Measurements from ENCODE around the gene AMDHD2.
"Not testable (repeated sequence)": the region's sequence is repeated elsewhere in the genome, so short reads cannot be mapped to it uniquely, and the experiment has no call there.

The AMDHD2 gene

DNA sequence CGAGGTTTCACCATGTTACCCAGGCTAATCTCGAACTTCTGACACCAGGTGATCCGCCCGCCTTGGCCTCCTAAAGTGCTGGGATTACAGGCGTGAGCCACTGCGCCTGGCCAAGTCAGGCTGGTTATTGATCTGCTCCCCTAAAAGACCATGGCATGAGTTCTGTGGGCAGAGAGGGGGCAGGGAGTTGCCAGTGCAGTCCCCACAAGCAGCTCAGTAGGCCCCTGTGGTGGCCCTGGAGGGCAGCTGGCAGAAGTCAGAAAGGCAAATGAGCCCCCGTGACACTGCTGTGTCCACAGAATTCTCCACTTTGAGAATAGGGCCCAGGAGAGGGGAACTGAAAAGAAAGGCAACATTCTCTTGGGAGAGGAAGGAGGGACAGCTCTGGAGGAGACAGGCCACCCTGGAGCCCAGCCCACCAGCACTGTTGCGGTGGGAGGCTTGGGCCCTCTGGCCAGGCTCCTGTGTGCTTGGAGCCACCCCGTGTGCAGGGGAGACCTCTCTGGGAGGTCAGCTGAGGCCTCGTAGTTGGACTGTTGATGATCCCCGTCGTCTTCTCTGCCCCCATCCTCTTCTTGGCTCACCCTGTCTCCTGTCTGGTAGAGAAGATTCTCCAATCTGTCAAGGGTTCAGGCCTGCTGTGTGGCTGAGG, 2.1 kb upstream of the AMDHD2 start:
- no peak for DNase-seq (ENCODE audit: low read depth in 2 of 2)

DNA sequence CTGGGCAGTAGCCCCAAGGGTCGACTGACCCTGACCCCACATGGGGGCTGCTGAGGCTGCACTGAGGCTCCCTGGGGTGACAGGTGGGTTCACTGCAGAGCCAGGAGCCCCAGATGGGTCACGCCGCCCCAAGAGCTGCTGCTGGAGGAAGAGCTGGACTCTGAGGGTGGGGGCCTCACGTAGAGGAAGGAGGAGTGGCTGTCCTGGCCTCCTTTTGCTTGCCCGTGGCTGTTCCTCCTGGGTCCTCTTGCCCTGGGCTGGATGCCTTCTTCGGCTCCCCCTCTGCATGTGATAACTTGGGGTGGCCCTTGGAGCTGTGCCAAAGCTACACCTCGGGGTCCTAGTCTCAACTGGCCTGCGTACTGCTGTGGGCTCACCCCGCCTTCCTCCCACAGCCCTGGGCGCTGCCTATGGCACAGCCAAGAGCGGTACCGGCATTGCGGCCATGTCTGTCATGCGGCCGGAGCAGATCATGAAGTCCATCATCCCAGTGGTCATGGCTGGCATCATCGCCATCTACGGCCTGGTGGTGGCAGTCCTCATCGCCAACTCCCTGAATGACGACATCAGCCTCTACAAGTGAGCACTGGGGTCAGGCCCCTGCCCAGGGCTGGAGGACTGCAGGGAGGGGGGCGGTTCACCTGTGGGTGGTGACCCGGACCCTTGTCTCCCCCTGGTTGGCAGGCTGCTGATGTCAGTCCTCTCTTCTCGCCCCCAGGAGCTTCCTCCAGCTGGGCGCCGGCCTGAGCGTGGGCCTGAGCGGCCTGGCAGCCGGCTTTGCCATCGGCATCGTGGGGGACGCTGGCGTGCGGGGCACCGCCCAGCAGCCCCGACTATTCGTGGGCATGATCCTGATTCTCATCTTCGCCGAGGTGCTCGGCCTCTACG, 1.1 kb upstream of the AMDHD2 start:
- DNase-seq (ENCODE audit: low read depth in 2 of 2) = no peak

DNA sequence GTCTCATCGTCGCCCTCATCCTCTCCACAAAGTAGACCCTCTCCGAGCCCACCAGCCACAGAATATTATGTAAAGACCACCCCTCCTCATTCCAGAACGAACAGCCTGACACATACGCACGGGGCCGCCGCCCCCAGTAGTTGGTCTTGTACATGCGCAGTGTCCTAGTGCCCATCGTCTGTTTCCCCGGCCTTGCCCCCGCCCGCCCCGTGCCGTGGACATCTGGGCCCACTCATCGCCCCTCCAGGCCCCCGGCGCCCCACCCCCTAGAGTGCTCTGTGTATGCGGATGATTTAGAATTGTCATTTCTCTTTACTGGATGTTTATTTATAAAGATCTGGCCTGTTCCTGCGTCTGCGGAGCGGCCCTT, 475 bp upstream of the AMDHD2 start:
- no peak for DNase-seq (ENCODE audit: low read depth in 2 of 2)

DNA sequence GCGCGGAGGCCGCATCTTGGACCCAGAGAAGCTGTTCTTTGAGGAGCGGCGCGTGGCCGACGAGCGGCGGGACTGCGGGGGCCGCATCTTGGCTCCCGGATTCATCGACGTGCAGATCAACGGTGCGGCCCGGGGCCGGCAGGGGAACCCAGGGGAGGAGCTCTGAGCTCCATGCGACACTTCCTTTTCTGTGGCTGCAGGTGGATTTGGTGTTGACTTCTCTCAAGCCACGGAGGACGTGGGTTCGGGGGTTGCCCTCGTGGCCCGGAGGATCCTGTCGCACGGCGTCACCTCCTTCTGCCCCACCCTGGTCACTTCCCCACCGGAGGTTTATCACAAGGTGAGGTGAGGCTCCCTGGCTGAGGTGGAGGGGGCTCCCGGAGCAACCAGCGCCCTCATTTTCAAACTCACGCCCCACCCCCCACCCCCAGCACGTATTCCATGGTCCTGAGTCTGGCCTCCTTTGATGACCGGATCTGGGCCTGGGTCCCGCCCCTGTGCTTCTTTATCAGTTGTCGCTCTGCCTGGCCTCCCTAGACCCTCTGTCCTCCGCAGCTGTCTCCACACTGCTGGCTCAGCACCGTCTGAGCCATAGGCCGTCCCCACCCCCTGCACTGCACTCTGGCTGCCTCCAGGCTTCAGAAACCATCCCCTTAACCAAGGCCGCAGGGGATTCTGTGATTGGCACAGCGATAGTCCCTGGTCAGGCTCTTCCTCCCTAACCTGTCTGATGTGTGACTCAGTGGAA, 787 bp downstream of the AMDHD2 start:
- DNase-seq (ENCODE audit: low read depth in 2 of 2) = peak in 1 of 2 donors; percentile 29

DNA sequence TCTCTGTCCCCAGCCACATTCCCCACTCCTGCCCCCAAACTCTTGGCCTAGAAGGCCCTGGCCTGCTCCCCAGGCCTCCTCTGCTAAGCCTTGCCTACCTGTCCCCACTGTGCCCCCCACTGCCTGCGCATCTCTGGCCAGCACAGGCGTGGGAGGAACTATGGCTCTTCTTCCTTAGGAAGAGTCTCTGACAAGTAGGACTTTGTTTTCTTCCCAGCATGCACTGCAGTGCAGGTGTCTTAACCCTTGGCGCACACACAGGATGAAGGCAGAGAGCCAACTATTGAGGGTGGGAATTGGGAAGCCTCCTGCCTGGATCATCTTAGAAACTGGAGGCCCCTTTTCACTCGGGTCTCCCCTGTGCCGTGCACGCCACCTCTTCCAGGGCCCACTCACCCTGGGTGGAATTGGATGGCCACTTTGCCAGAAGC, 3.6 kb downstream of the AMDHD2 start:
- no peak for DNase-seq (ENCODE audit: low read depth in 2 of 2)

DNA sequence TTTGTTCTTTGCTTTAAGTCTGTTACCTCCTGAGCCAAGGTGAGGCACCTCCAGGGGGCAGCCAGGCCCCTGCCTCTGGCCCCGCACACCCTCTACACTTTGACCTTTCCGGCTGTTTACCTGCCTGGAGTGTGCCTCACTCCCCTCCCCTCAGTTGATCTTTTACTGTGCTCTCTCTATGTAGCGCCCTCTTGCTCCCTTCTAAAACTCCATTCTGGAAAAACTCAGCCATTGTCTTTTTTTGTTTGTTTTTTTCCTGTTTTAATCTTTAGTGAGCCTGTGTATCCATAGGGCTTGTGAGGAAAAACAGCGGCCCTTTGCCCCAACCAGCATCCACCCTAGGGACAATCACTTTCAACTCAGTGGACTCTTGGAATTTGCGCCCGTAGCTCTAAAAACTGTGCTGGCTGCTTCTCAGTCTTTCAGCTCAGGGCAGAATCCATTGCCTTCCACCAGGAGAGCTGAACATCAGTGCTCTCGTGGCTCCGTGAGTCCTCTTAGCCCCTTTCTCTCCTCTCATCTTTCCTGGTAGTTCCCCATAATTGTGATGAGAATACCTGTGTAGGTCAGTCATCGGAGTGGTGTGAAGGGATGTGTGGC, 4.3 kb downstream of the AMDHD2 start:
- DNase-seq (ENCODE audit: low read depth in 2 of 2) = no peak

DNA sequence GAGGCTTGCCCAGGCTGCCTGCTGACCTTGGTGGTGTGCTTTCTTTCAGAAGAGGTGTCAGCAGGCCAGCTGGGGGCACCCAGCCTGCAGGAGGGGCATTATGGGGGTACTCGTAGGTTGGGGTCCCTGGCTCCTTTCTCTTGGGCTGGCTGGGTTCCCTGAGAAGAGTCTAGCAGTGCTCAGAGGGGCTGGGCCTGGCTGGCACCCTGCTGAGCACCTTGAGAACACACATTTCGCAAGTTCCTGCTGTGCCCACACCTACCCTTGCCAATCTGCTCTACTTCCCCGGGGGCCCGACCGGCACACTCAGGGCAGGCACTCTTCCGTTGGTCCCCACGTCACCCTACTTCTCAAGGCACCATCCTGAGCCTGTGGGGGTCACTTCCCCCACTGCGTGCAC, 6.0 kb downstream of the AMDHD2 start:
- DNase-seq (ENCODE audit: low read depth in 2 of 2) = no peak

DNA sequence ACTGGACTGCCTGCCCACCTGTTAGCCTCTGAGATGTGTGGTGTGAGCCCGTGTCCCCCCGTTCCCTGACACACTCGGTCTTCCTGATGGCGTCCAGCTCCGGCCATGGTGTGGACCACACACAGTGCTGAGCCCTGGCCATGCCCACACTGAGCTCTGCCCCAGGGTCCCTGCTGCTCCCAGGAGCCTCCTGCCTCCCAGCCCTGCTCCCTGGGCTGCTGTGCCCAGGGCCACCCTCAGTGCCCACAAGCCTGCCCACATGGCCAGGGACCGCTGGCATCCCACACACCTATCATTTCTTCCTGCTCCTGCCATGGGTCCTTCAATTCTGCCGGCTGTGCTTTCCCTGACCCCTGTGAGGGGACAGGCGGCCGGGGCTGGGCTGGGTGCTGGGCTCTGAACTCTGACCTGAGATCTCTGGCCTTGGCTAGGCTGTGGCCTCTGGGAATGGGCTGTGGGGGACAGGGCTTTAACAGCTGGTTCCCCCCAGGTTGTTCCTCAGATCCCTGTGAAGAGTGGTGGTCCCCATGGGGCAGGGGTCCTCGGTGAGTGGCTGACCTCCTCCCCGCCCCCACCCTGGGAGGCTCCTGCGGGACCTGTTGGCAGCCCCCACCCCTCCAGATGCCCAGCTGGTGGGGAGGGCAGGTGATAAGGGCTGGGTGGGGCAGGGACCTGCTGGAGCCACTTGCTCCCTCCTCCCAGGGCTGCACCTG, 7.1 kb downstream of the AMDHD2 start:
- no peak for DNase-seq (ENCODE audit: low read depth in 2 of 2)

DNA sequence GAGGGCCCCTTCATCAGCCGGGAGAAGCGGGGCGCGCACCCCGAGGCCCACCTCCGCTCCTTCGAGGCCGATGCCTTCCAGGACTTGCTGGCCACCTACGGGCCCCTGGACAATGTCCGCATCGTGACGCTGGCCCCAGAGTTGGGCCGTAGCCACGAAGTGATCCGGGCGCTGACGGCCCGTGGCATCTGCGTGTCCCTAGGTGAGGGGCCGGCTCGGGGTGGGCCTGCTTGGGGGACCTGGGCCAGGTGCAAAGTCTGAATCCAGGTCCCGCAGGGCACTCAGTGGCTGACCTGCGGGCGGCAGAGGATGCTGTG, 7.6 kb downstream of the AMDHD2 start:
- no peak for DNase-seq (ENCODE audit: low read depth in 2 of 2)

DNA sequence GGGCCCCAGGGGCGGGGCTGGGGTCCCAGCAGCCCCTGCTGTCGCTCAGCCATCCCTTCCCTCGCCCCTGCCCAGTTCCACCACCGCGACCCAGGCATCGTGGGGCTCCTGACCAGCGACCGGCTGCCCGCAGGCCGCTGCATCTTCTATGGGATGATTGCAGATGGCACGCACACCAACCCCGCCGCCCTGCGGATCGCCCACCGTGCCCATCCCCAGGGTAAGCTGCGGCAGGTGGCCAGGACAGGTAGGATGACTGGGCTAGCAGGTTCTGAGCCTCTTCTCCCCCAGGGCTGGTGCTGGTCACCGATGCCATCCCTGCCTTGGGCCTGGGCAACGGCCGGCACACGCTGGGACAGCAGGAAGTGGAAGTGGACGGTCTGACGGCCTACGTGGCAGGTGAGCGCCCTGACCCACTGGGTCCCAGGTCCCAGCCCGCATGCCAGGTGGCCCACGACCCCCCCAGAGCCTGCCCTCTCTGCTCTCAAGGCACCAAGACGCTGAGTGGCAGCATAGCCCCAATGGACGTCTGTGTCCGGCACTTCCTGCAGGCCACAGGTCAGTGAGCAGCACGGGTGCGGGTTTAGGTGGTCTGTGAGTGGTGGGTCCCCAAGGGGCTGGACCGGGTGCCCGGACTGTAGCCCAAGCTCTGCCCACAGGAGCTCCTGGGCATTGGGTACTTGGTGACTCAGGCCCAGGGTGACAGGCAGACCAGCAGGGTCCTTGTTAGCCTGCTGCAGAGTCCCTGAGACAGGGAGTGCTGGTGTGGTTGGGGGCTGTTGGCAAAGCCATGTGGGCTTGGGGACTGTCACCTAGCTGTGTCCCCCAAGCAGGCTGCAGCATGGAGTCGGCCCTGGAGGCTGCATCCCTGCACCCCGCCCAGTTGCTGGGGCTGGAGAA, 8.2 kb downstream of the AMDHD2 start:
- DNase-seq (ENCODE audit: low read depth in 2 of 2) = no peak

DNA sequence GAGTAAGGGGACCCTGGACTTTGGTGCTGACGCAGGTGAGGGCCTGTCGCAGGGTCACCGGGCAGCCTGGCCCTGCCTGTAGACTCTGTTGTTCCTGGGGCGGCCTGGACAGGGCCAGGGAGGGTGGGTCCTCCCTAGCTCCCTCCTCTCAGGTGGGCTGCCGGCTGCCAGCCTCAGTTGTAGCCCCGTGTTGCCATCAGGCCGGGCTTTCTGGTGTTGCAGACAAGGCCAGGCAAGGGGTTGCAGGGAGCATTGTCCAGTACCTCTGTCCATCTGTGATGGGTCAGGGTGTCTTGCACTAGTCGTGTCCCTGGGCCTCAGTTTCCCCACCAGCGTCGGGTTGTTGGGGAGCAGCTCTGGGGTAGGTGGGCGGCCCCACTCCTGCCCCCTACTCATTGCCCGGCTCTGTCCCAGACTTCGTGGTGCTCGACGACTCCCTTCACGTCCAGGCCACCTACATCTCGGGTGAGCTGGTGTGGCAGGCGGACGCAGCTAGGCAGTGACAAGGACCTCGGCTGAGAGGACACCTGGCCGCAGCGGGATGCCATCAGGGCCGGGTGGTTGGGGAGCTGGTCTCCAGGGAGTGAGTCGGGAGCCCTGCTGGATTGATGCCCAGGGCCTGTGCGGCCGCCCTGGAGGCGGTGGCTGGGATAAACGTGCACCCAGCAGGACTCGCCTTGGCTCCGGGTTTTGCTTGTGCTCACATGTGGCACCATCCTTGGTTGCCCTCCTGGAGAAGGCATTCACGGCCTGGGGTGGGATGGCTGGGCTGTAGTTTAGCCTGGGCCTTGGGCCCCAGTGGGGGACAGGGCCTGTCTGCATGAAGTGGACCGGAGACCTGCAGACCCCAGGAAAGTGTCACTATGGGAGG, 9.1 kb downstream of the AMDHD2 start:
- DNase-seq (ENCODE audit: low read depth in 2 of 2) = no peak

DNA sequence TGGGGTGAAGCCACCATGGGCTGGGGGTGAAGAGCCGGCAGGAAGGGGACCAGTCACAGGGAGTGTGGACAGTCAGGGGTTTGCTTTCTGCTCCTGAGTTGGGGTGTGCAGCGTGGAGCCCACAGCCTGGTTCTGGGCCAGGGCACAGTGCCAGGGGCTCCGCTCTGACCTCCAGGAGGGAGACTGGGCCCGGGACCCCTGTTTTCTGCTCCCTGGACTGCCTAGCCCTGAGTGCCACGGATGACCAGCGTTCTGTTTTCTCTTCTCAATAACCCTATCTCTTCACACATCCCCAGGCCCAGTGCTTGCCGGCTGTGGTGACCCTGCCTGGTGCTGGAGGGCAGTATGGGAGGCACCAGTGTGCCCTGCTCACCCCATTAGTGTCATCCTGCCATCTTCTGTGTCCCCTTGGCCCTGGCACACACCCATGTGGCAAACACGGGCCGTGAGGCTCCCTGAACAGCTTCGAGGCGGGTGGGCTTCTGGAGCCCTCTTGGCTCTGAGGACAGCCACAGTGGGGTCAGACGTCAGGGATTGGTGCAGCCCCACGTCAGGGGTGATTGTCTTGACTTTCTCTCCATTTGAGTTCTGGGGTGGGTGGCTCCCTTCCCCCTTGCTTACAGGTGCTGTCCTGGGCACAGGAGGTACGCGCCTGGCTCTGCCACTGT, 9.9 kb downstream of the AMDHD2 start:
- no peak for DNase-seq (ENCODE audit: low read depth in 2 of 2)

DNA sequence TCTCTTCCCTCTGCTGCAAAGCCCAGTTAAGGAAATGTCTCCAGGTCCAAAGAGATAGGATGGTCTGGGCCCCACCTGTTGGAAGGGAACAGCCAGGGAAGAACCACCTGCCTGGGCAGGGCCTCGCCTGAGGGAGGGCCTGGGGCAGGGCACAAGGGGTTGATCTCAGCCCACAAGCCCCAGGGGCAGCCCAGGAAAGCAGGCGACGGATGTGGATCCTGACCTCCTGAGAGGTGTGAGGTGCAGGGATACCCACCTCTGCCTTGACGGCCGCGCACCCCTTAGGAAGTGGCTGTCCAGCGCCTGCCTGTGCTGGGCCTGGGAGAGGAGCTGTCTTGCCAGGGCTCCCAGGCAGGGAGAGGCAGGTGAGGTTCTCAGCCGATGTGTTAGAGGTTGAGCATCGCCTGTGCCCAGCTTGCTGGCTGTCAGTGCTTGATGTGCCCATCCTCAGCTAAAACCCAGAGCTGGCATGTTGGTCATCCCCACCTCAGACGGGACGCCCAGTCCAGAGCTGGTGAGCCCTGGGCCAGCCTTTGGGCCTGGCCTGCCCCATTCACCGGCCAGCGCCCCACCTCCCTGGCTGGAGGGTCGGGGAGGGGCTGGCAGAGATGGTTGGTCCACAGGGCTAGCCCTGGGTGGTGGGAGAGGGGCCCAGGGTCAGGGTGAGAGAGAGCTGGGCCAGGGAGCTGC, 10.6 kb downstream of the AMDHD2 start:
- DNase-seq (ENCODE audit: low read depth in 2 of 2) = no peak

DNA sequence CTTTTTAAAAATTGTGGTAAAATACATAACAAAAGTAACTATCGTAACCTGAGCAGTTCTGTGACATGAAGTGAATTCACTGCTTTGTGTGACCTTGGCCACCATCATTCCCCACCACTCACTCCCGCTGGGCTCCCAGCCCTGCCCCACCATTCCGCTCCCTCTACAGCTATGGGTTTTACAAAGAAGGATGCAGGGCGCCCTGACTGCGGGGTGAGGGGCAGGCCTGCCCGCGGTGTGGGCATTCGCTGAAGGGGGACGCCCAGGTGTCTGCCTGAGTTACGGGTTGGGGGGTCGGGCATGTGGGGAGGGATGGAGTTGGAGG, 11.2 kb downstream of the AMDHD2 start, which contains the start of gene CEMP1:
TSS of gene CEMP1 (minus strand) at position 38 of the 325 bp plus-strand sequence. CDS start 335 bp downstream, outside the sequence.
- DNase-seq (ENCODE audit: low read depth in 2 of 2) = no peak

DNA sequence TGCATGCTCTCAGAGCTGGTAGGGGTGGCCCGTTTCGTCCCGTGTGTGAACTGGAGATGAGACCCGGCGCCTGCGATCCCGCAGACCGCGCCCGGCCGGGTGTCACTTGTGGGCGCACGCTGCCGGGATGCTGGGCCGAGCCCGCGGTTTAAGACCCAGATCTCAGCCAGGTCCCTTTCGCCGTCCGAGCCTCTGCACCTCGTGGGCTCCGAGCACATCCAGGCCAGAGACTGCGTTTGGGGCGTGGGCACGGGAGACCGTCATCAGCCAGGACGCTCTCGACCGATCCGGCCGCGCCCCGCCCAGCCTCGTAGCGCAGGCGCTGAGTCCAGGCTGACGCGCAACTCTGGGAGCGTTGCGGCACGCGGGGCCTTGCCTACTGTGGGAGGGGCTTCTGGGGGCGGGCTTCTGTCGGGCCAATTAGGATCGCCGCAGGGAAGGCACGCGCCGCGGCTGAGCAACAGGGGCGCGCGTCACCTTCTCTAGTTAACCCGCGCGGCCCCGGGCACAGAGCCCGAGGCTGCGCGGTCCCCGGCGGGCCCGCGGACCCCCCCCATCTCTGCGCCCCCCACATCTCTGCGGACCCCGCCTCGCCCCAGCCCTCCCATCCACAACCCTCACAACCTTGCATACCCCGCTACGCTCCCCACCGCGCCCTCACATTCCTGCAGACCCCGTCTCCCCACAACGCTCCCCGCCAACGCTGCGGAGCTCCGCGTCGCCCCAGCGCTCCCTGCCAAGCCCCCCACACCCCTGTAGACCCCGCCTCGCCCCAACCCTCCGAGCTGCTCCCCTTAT, 11.7 kb downstream of the AMDHD2 start:
- peak; percentile 92 to 94 for DNase-seq (ENCODE audit: low read depth in 2 of 2)

DNA sequence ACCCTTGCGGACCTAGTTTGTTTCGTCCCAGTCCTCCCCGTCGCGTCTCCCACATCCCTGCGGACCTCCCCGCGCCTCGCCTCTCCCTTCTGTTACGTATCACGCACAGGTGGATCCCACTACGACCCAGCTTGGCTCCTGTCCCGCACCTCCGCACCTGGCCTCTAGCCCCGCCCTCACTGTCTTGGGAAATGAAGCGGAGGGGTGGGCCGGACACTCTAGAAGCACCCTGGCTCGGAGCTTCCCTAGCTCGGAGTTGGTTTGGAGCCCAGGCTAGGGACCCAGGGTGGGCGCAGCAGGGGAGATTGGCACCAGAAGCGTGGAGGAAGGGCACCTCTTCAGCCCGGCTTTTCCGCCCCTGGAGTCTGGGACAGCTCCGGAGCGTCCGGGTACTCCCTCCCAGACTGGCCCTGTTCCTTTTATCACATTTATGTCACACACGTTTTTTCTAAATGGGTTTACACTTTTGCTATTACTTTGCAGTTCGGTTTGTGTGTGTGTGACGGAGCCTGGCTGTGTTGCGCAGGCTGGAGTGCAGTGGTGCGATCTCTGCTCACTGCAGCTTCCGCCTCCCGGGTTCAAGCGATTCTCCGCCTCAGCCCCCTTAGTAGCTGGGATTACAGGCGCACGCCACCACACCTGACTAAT, 12.4 kb downstream of the AMDHD2 start:
- peak in 1 of 2 donors; percentile 38 for DNase-seq (ENCODE audit: low read depth in 2 of 2)

DNA sequence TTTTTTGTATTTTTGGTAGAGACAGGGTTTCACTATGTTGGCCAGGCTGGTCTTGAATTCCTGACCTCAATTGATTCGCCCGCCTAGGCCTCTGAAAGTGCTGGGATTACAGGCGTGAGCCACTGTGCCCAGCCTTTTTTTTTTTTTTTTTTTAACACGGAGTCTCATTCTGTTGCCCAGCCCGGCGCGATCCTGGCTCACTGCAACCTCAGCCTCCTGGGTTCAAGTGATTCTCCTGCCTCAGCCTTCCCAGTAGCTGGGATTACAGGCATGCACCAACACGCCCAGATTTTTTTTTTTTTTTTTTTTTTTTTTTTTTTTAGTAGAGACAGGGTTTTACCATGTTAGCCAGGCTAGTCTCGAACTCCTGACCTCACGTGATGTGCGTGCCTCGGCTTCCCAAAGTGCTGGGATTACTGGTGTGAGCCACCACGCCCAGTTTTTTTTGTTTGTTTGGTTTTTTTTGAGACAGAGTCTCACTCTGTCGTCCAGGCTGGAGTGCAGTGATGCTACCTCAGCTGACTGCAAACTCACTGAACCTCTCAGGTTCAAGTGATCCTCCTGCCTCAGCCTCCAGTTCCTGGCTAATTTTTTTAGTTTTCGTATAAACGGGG, 13.1 kb downstream of the AMDHD2 start:
- not testable (repeated sequence) for DNase-seq (ENCODE audit: low read depth in 2 of 2)
